Fibroblast of lung (primary cell): Measurements from ENCODE around the gene FHL3. TPM values are rescaled to one million over a fixed set of nuclear protein-coding genes. Genes with fewer than 3 reads are reported as not detected.

Experiments used
- DNase-seq, 2 donors: peaks; one replicate each; pipeline versions ENCODE4 v3.0.0 to v3.0.0-alpha.2; 2010; ENCODE audit warnings: low read depth in 2 of 2
- H2AFZ ChIP-seq: 2 replicates; pipeline ENCODE4 v1.5.1; 2012; ENCODE audit warnings: low read length, control low read depth, inconsistent platforms
- H3K27ac ChIP-seq: 2 replicates; pipeline ENCODE4 v1.5.1; 2011; ENCODE audit warnings: low read length, control low read depth; ENCODE audit not compliant: insufficient read depth
- H3K27me3 ChIP-seq: 2 replicates; pipeline ENCODE4 v1.5.1; 2011; ENCODE audit warnings: mild to moderate bottlenecking, low read length; ENCODE audit not compliant: control insufficient read depth, insufficient read depth
- H3K36me3 ChIP-seq: 2 replicates; pipeline ENCODE4 v1.5.1; 2011; ENCODE audit warnings: low read length; ENCODE audit not compliant: control insufficient read depth, insufficient read depth
- H3K4me1 ChIP-seq: 2 replicates; pipeline ENCODE4 v1.5.1; 2011; ENCODE audit warnings: low read length; ENCODE audit not compliant: control insufficient read depth, insufficient read depth; ENCODE audit errors: extremely low read depth
- H3K4me2 ChIP-seq: 2 replicates; pipeline ENCODE4 v1.5.1; 2011; ENCODE audit warnings: low read length, control low read depth; ENCODE audit not compliant: insufficient read depth; ENCODE audit errors: extremely low read depth
- H3K4me3 ChIP-seq, 4 experiments: fragments of 200-600 bp in 1 of 4; sonication (generic) in 1 of 4; replicated peaks in 1 of 4; 2 replicates each; pipeline ENCODE4 v1.5.1; 2011 to 2016; ENCODE audit warnings: low read length in 4 of 4, low read depth in 3 of 4, mild to moderate bottlenecking in 3 of 4, control low read depth in 2 of 4, inconsistent platforms in 1 of 4, mixed read lengths in 1 of 4; ENCODE audit not compliant: insufficient read depth in 1 of 4; ENCODE audit errors: control extremely low read depth in 1 of 4
- H3K79me2 ChIP-seq: 2 replicates; pipeline ENCODE4 v1.5.1; 2012; ENCODE audit warnings: mild to moderate bottlenecking, low read length, inconsistent platforms; ENCODE audit not compliant: control insufficient read depth, insufficient read depth
- H3K9ac ChIP-seq: 2 replicates; pipeline ENCODE4 v1.5.1; 2011; ENCODE audit warnings: mild to moderate bottlenecking, low read length, control low read depth; ENCODE audit not compliant: insufficient read depth
- H3K9me3 ChIP-seq: 2 replicates; pipeline ENCODE4 v1.5.1; 2012; ENCODE audit warnings: low read depth, low read length; ENCODE audit not compliant: control insufficient read depth, insufficient read depth
- H4K20me1 ChIP-seq: 2 replicates; pipeline ENCODE4 v1.5.1; 2011; ENCODE audit warnings: low read length; ENCODE audit not compliant: control insufficient read depth, insufficient read depth; ENCODE audit errors: extremely low read depth
- CTCF ChIP-seq, 2 donors: IDR thresholded peaks in 1 of 2; conservative IDR thresholded peaks in 1 of 2; 1 replicate in 1 of 2; 2 replicates in 1 of 2; pipeline ENCODE4 v1.5.1; 2011 to 2012; ENCODE audit warnings: low read length in 2 of 2, control low read depth in 1 of 2, inconsistent platforms in 1 of 2, low read depth in 1 of 2, mild to moderate bottlenecking in 1 of 2
- EZH2 ChIP-seq: IDR thresholded peaks from 2 replicates; pipeline ENCODE4 v1.5.1; 2012; ENCODE audit warnings: low read length, control low read depth, mild to moderate bottlenecking; ENCODE audit errors: missing control alignments
- polyA minus RNA-seq: library from RNA; depleted of rRNA, polyadenylated mRNA; stranded (reverse); fragments of >200 nt; gene quantifications from 2 replicates; pipeline ENCODE4 v1.2.3, GENCODE V29; 2011; ENCODE audit warnings: low replicate concordance
- polyA plus RNA-seq, 2 donors: library from polyadenylated mRNA; depleted of rRNA in 1 of 2; stranded (reverse) in 1 of 2; unstranded in 1 of 2; fragments of >200 nt; gene quantifications; 2 replicates each; pipeline ENCODE4 v1.2.1, GENCODE V29; 2011 to 2012; ENCODE audit warnings: missing spikeins in 1 of 2
- total RNA-seq: library from RNA; depleted of rRNA; stranded (reverse); fragments of >200 nt; gene quantifications from 2 replicates; pipeline ENCODE4 v1.2.1, GENCODE V29; 2014

The FHL3 gene, protein sequence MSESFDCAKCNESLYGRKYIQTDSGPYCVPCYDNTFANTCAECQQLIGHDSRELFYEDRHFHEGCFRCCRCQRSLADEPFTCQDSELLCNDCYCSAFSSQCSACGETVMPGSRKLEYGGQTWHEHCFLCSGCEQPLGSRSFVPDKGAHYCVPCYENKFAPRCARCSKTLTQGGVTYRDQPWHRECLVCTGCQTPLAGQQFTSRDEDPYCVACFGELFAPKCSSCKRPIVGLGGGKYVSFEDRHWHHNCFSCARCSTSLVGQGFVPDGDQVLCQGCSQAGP
- total RNA-seq (13.9 and 14.4 TPM in 2 replicates), polyA plus RNA-seq (14.7 and 25.0 TPM in 2 replicates), polyA minus RNA-seq (129 and 132 TPM in 2 replicates)
- 44.6 and 64.8 TPM in 2 replicates for polyA plus RNA-seq (2012)

- Histone ChIP-seq H3K9me3 (no peaks in the 10 kb centered on the region), H3K27ac (peak within 1 kb of the TSS; percentile 80), H3K36me3 (no peaks in the 10 kb centered on the region), H3K9ac (peak within 1 kb of the TSS; percentile 59), H3K4me2 (peak within 1 kb of the TSS; percentile 100), H3K27me3 (no peaks in the 10 kb centered on the region), H3K4me3 (peak within 1 kb of the TSS; percentile 62 to 90 (median 86)), H4K20me1 (no peaks in the 10 kb centered on the region), H3K4me1 (peaks cover 14% of the 10 kb centered on the region), H2AFZ (no peak within 1 kb of the TSS), H3K79me2 (peaks cover 38% of the 10 kb centered on the region)
- TF ChIP-seq EZH2 (no peak), CTCF (conservative IDR thresholded peaks at IDR 0.05 in 1 of 2, IDR thresholded peaks at IDR 0.05 in 1 of 2; ENCODE audit: low read depth in 1 of 2, low read length in 2 of 2) (no peak)
- peak; percentile 38 to 68 for DNase-seq
Measured at GRCh38 chr1:38005195-38006007, at the start of gene FHL3. Gene FHL3 (minus strand): TSS chr1:38005514. CDS start chr1:37999412, 6,102 bp downstream.

GRCh38 chr1:38053416-38054091 is 48.2 kb upstream of the FHL3 start:
- no peaks in the 10 kb centered on the region for H3K36me3 ChIP-seq

More at GRCh38 chr1:38053416-38054091, 48.2 kb upstream of the FHL3 start:
- Histone ChIP-seq H4K20me1 (no peaks in the 10 kb centered on the region), H3K4me2 (no peak overlapping the region), H3K27me3 (peaks cover 22% of the 10 kb centered on the region), H2AFZ (no peak overlapping the region), H3K4me1 (no peaks in the 10 kb centered on the region), H3K9ac (no peak overlapping the region), H3K9me3 (no peaks in the 10 kb centered on the region), H3K4me3 (no peak overlapping the region), H3K27ac (no peak overlapping the region), H3K79me2 (no peaks in the 10 kb centered on the region)
- TF ChIP-seq EZH2: no peak
- no peak for TF ChIP-seq CTCF (conservative IDR thresholded peaks at IDR 0.05 in 1 of 2, IDR thresholded peaks at IDR 0.05 in 1 of 2; ENCODE audit: low read depth in 1 of 2, low read length in 2 of 2)
- DNase-seq: no peak
